Activated CD4-positive, alpha-beta T cell treated with anti-CD3 and anti-CD28 coated beads for 48 hours (primary cell): ENCODE data around the gene CD302.
"Not testable (repeated sequence)": the region's sequence is repeated elsewhere in the genome, so short reads cannot be mapped to it uniquely, and the experiment has no call there.

Experiments used
- DNase-seq: peaks from one replicate; pipeline ENCODE4 v3.0.0-alpha.2; 2020

CD302 gene

GRCh38 chr2:159792599-159792998 is 5.4 kb downstream of the CD302 start:
- DNase-seq, result no peak

GRCh38 chr2:159792036-159792435 is 6.0 kb downstream of the CD302 start:
- DNase-seq, result no peak

GRCh38 chr2:159790323-159790722 is 7.7 kb downstream of the CD302 start:
- no peak for DNase-seq

GRCh38 chr2:159788253-159788652 is 9.8 kb downstream of the CD302 start:
- DNase-seq, result no peak

- DNase-seq, result not testable (repeated sequence)
Measured at GRCh38 chr2:159787647-159788046, 10.4 kb downstream of the CD302 start.

- DNase-seq, result no peak
Measured at GRCh38 chr2:159786938-159787337, 11.1 kb downstream of the CD302 start.

- DNase-seq, result no peak
Measured at GRCh38 chr2:159785195-159785594, 12.8 kb downstream of the CD302 start.

- DNase-seq, result not testable (repeated sequence)
Measured at GRCh38 chr2:159784744-159785143, 13.3 kb downstream of the CD302 start.

GRCh38 chr2:159783556-159783955 is 14.5 kb downstream of the CD302 start:
- DNase-seq, result no peak

- no peak for DNase-seq
Measured at GRCh38 chr2:159776321-159776720, 21.7 kb downstream of the CD302 start.

- no peak for DNase-seq
Measured at GRCh38 chr2:159775021-159775420, 23.0 kb downstream of the CD302 start.

GRCh38 chr2:159774370-159774990 is 23.5 kb downstream of the CD302 start:
- no peak for DNase-seq

GRCh38 chr2:159773886-159774285 is 24.1 kb downstream of the CD302 start:
- DNase-seq, result no peak

- no peak for DNase-seq
Measured at GRCh38 chr2:159773426-159773825, 24.6 kb downstream of the CD302 start.

- no peak for DNase-seq
Measured at GRCh38 chr2:159769147-159769546, 28.9 kb downstream of the CD302 start.

- no peak for DNase-seq
Measured at GRCh38 chr2:159762075-159762474, 35.9 kb downstream of the CD302 start.

GRCh38 chr2:159760326-159760725 is 37.7 kb downstream of the CD302 start:
- no peak for DNase-seq

GRCh38 chr2:159759577-159759976 is 38.4 kb downstream of the CD302 start:
- no peak for DNase-seq

- no peak for DNase-seq
Measured at GRCh38 chr2:159758686-159759085, 39.3 kb downstream of the CD302 start.

- DNase-seq, result no peak
Measured at GRCh38 chr2:159758239-159758638, 39.8 kb downstream of the CD302 start.

GRCh38 chr2:159755788-159756187 is 42.2 kb downstream of the CD302 start:
- DNase-seq, result peak; percentile 20

GRCh38 chr2:159755014-159755413 is 43.0 kb downstream of the CD302 start:
- no peak for DNase-seq

- DNase-seq, result no peak
Measured at GRCh38 chr2:159753797-159754196, 44.2 kb downstream of the CD302 start.

- no peak for DNase-seq
Measured at GRCh38 chr2:159750873-159751272, 47.1 kb downstream of the CD302 start.

- no peak for DNase-seq
Measured at GRCh38 chr2:159748089-159748488, 49.9 kb downstream of the CD302 start.
